ENCODE results near the gene CLIP3. TPM values are rescaled to one million over a fixed set of nuclear protein-coding genes. Genes with fewer than 3 reads are reported as not detected.

Gene CLIP3
- total RNA-seq, 1 experiment from 2014 or later = 9.2 TPM

DNA sequence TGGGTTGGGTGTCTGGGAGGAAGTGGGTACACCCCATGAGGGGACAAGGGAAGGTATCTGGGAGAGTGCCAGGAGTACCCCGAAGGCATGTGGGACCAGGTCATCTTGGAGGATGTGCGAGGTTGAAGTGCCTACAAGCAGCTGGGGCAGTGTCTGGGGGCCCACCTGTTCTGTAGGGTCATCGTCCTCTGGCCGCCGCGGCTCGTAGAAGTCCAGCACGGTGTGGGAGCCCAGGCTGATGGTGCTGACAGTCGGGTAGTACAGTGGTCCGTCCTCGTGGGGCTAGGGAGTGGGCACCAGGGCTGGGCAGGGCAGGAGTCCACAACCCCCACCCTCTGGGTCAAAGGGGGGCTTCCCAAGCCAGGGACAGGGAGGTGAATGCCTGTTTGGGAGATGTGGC, 22.3 kb downstream of the CLIP3 start:
- CTCF ChIA-PET = no interaction called here

DNA sequence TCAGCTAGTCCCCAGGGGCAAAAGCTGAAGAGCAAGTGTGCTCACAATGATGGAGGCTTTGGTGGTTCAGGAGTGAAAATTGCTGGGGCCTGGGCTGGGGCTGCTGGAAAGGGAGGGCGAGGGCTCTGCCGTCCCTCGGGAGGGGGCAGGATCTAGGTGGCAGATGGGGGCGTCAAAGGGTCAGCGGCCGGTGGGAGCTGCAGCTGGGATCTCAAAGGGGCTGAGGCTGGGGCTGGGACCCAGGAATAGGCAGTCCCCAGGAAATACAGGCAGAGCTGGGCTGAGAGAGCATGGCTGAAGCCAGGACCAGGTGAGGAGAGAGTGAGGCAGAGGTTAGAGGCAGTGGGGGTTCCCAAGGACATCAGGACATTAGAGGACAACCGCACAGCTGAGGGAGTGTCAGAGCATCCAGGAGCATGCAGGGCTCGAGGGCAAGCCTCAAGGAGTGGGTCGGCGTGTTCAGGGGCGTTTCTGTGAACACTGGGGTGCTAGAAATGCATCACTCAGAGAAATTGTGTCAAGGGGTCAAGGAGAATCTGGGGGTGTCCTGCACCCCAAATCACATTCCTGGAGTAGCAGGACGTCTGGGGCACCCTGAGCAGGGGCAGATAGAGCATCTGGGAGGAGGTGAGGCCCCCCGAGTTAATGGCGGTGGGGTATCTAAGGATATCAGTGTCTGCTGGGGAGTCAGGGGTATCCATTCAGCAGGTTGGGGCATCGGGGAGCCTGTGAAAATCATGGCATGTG, 22.9 kb downstream of the CLIP3 start:
- ChIA-PET POLR2A (ENCODE audit: low non-redundant PET) (no interaction called here), CTCF (no interaction called here)
- H3K36me3 ChIP-seq (ENCODE audit: insufficient read depth, low read length, poor library complexity, severe bottlenecking) = no peaks in the 10 kb centered on the region
- TF ChIP-seq EZH2 (IDR thresholded peaks at IDR 0.05; ENCODE audit: borderline replicate concordance, low read depth, low read length, poor library complexity, severe bottlenecking) = no peak
- TF ChIP-seq, protein P1, sequence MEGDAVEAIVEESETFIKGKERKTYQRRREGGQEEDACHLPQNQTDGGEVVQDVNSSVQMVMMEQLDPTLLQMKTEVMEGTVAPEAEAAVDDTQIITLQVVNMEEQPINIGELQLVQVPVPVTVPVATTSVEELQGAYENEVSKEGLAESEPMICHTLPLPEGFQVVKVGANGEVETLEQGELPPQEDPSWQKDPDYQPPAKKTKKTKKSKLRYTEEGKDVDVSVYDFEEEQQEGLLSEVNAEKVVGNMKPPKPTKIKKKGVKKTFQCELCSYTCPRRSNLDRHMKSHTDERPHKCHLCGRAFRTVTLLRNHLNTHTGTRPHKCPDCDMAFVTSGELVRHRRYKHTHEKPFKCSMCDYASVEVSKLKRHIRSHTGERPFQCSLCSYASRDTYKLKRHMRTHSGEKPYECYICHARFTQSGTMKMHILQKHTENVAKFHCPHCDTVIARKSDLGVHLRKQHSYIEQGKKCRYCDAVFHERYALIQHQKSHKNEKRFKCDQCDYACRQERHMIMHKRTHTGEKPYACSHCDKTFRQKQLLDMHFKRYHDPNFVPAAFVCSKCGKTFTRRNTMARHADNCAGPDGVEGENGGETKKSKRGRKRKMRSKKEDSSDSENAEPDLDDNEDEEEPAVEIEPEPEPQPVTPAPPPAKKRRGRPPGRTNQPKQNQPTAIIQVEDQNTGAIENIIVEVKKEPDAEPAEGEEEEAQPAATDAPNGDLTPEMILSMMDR (conservative IDR thresholded peaks at IDR 0.05; ENCODE audit: low read depth, low read length) = no peak
- H3K4me1 ChIP-seq (ENCODE audit: insufficient read depth, low read length, poor library complexity, severe bottlenecking) = peaks cover 4% of the 10 kb centered on the region
- intact Hi-C loops (cut with micrococcal nuclease; ENCODE audit: unreplicated experiment) = no loop called here
- H3K27ac ChIP-seq (ENCODE audit: low read depth, low read length, poor library complexity, severe bottlenecking) = peak overlapping the region; percentile 56
- peak overlapping the region; percentile 44 for H3K4me3 ChIP-seq (ENCODE audit: low read depth, low read length, poor library complexity, severe bottlenecking)
- BruUV-seq (replicated peaks) = no TSS peak
- no peaks in the 10 kb centered on the region for H3K9me3 ChIP-seq (ENCODE audit: low read depth, low read length, poor library complexity, severe bottlenecking)
- H3K27me3 ChIP-seq (replicated peaks; ENCODE audit: insufficient read depth, low read depth, low read length, poor library complexity) = no peaks in the 10 kb centered on the region
- DNase-seq (ENCODE audit: low spot score) = no peak

More for the DNA sequence above, 22.3 kb downstream of the CLIP3 start:
- POLR2A ChIA-PET (ENCODE audit: low non-redundant PET) = no interaction called here
- Histone ChIP-seq H3K27me3 (replicated peaks; ENCODE audit: insufficient read depth, low read depth, low read length, poor library complexity) (no peaks in the 10 kb centered on the region), H3K36me3 (ENCODE audit: insufficient read depth, low read length, poor library complexity, severe bottlenecking) (no peaks in the 10 kb centered on the region), H3K4me3 (ENCODE audit: low read depth, low read length, poor library complexity, severe bottlenecking) (no peak overlapping the region), H3K4me1 (ENCODE audit: insufficient read depth, low read length, poor library complexity, severe bottlenecking) (peaks cover 7% of the 10 kb centered on the region), H3K27ac (ENCODE audit: low read depth, low read length, poor library complexity, severe bottlenecking) (no peak overlapping the region), H3K9me3 (ENCODE audit: low read depth, low read length, poor library complexity, severe bottlenecking) (no peaks in the 10 kb centered on the region)
- no TSS peak for BruUV-seq (replicated peaks)
- TF ChIP-seq, protein P1 (conservative IDR thresholded peaks at IDR 0.05; ENCODE audit: low read depth, low read length) = no peak
- no peak for TF ChIP-seq EZH2 (IDR thresholded peaks at IDR 0.05; ENCODE audit: borderline replicate concordance, low read depth, low read length, poor library complexity, severe bottlenecking)
- intact Hi-C loops (cut with micrococcal nuclease; ENCODE audit: unreplicated experiment) = no loop called here
- no peak for DNase-seq (ENCODE audit: low spot score)

DNA sequence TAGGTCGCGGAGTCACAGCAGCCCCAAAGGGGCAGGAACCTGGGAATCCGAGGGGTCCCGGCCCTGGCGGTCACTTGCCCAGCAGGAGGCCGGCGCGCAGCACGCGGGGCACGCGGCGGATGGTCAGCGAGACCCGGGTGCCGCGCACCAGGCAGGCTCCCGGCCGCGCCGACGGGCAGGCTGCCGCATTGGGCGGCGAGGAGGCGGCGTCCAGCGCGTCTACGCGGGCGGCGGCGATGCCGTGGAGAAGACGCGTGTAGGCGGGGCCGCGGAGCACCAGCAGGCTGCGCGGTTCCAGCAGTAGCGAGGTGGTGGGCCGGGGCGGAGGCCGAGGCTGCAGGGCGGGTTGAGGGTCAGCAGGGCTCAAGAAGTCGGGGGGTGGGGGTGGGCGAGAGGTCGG, 23.5 kb downstream of the CLIP3 start:
- intact Hi-C loops (cut with micrococcal nuclease; ENCODE audit: unreplicated experiment) = no loop called here

More for the DNA sequence above, 23.5 kb downstream of the CLIP3 start:
- H3K36me3 ChIP-seq (ENCODE audit: insufficient read depth, low read length, poor library complexity, severe bottlenecking) = no peaks in the 10 kb centered on the region
- POLR2A ChIA-PET (ENCODE audit: low non-redundant PET) = no interaction called here
- BruUV-seq (replicated peaks) = no TSS peak
- peak; percentile 65 for DNase-seq (ENCODE audit: low spot score)
- CTCF ChIA-PET = no interaction called here
- H3K27me3 ChIP-seq (replicated peaks; ENCODE audit: insufficient read depth, low read depth, low read length, poor library complexity) = no peaks in the 10 kb centered on the region
- H3K4me1 ChIP-seq (ENCODE audit: insufficient read depth, low read length, poor library complexity, severe bottlenecking) = no peaks in the 10 kb centered on the region
- H3K27ac ChIP-seq (ENCODE audit: low read depth, low read length, poor library complexity, severe bottlenecking) = peak overlapping the region; percentile 56
- no peaks in the 10 kb centered on the region for H3K9me3 ChIP-seq (ENCODE audit: low read depth, low read length, poor library complexity, severe bottlenecking)
- no peak for TF ChIP-seq EZH2 (IDR thresholded peaks at IDR 0.05; ENCODE audit: borderline replicate concordance, low read depth, low read length, poor library complexity, severe bottlenecking)
- TF ChIP-seq, protein P1 (conservative IDR thresholded peaks at IDR 0.05; ENCODE audit: low read depth, low read length) = no peak
- peak overlapping the region; percentile 44 for H3K4me3 ChIP-seq (ENCODE audit: low read depth, low read length, poor library complexity, severe bottlenecking)

All from A673 (cell line).